Measurements from ENCODE around the gene ATP5PB.

ATP5PB gene

DNA sequence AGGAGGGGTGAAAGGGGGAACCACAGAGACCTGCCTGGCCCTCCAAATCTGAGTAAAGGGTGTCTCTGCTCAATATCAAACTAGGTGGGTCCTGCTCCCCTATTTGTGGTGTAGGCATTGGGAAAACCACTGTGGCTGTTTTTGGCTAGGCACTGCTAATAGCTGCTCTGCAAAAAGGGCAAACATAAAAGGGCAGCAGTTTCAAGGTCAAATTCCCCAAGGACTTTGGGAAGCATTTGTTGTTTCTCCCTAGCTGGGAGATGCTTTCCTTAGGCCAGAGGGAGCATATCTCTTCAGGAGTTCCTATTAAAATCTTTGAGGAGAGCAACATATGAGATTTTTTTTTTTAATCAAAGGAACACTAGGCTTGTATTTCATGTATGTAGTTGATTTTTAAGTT, 26.9 kb downstream of the ATP5PB start:
- no peak for DNase-seq

DNA sequence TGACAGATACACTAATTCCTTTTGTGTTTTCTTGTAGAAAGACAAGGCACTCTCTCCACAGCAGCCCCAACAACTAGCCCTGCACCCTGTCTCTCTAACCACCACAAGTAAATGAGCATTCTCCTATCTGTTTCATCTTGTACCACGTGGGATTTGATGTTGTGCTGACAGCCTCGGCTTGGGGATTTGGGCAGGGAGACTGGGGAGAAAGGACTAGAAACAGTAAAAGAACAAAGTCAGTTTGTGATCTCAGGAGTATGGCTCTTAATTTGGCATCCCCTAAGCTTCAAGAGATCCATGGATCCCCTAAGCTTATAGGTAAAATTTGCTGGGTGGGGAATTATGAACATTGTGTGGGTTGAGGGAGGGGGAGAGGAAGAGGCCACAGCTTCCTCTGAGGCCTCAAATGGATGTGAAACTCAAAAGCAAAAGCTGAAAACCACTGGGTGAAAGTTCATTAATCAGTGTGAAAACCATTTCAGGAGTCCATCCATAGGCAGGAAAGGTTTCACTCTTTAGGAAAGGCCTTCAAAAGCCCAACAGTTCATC, 27.6 kb downstream of the ATP5PB start:
- DNase-seq, result no peak

DNA sequence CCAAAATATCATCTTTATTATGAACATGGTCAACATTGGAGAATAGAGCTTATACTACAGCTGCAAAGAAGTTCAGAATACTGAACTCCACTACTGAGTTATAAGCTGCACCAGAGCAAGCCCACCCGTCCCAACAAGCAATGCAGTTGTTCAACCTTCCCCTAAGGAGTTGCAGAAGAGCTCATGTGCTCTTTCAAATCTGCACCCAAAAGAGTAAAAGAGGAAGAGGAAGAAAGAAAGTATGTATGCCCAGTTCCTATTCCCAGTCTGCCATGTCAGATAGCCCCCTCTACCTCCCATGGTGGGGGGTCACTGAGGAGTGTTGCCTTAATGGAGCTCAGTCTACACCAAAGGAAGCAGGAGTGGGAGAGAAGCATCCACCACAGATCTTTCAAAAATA, 31.4 kb downstream of the ATP5PB start:
- DNase-seq, result no peak

DNA sequence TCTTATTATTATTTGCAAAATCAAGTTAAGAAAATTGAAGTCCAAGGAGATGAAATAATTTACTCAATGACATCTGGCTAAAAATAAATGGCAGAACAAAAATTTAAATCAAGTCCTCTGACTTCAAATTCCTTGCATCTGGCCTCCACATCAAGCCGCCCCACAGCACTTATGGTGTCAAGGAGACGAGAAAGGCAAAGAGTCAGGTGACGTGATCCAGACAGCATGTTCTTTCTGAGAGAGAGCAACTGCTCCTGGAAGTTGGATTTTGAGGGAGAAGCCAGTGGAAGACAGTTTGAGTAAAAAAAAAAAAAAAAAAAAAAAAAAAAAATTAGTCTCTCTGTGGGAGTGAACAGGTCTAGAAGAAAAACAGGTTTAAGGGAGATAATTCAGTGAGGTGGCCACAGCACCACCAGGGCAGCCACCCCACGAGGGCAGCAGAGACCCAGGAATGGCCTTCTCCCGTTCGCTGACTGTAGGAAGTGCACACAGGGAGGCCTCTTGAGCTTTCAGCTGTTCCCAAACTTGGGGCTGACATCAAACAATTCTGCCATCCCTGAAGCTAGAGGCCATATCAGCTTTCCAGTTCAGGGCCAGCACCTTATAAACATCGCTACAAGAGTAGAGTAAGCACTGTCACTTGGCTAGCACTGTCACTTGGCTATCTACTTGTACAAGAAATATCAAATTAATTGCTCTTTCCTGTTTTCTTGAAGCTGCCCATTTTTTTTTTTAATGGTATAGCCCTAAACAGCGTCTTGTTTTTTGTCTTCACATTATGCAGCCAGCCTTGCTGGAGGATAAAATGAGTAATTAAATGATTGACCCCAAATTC, 32.3 kb downstream of the ATP5PB start:
- peak; percentile 10 for DNase-seq

DNA sequence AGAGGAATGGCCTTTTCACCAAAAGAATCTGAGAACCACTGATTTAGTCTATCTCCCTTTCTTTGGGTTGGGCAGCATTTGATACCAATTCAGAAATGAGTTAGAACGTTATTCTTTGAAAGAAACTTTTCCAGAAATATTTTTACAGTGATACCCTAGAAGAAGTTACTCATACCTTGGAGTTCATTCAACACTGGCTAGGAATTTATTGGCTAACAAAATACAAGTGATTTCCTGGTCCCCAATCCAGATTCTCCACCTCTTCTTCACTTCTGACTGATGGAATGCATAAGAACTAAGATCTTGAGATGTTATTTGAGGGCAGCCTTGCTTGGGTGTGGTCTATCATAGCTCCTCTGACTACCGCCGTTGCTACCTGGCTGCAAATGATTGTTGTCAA, 33.9 kb downstream of the ATP5PB start:
- DNase-seq, result no peak

DNA sequence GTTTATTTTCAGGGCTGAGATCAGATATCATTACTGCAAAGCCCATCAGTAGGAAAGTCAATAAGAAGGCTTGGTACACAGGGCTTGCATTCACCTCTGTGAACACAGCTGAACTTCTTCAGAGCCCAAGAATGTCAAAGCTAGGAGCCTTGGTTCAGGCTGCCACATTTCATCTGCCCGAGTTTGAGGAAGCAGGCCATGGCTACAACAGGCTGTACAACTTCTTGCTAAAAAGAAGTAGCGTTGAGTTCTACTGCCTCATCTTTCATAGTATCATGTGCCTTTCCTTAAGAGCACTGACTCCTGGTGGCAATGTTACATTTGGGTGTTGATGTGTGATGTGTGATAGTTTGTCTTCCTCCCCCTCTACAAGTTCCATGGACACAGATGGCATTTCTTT, 34.6 kb downstream of the ATP5PB start:
- DNase-seq, result no peak

DNA sequence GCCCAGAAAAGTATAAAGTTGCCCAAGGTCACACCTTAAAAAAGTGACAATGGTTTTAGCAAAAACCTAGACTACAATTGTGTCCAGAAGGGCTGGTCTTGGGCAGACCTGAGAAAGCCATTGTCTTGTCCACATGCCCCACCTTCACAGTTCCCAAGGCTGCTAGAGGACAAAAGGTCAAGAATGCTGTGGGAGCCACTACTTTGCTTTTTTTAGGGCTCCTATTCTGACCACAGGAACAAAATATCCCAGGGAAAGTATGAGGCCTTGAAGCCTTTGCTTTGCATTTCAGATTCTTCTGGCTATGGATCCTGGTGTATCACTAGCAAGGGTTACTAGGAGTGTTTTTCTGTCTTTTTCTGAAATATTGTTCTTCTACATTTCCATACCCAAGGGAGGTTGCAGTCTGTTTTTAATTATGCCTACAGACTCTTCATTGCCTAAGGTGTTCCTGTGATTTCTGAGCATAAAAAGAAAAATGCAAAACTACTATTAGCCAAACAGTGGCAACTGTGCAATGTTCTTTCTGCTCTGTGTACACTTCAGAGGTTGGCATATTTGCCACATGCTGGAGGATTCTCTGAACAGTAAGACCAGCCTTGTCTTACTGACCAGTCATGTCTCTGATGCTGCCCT, 35.2 kb downstream of the ATP5PB start:
- DNase-seq, result no peak

DNA sequence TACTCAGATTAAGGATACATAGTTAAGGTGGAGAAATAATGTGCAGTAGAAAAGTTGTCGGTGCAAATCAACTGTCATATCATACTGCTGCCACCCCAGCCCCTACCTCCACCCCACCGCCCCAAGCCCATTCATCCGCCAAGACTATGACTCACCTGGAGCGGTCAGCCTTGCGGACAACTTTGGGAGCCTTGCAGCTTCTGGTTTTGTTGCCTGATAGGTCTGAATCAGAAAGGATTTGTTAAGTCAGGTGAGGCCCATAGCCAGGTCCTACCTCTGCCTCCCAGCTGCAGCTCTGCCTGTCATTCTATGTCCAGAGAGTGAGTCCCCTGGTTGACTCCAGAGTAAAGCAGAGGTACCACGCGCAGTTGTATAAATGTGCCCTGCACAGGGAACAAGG, 37.2 kb downstream of the ATP5PB start:
- DNase-seq, result no peak

DNA sequence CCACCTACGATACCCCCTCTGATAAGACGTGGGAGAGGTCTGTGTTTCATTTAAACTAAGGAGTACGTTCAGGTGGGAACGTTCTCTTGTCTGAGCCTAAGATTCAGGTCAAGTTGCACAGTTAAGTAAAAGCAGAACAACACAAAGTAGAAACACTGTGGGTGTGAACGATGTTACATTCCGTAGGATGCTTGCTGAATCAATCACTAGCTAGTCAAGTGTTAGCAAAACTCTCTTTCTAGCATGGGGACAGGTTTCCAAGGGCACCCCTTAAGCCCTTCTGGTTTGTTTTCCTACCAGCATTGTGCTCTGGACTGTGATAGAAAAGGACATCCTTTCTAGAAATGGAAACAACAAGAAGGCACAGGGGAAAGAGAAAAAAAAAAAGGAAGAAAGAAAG, 37.9 kb downstream of the ATP5PB start:
- no peak for DNase-seq

DNA sequence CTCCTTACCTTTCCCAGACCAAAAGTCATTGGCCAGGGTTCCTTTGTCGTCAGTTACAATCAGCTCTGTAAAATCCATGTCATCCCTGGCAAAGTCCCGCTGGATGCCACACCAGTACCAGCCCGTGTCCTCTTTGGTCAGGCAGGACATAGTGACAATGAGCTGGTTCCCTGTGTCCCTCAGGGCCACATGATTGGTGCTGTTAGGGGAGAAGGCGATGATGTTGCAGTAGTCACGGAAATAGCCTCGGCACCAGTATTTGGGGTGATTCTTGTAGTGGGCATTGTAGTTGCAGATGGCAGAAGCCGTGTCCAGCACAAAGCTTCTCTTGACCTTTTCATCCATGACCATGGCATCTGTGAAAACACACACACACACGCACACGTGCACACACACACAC, 39.4 kb downstream of the ATP5PB start:
- DNase-seq, result no peak

DNA sequence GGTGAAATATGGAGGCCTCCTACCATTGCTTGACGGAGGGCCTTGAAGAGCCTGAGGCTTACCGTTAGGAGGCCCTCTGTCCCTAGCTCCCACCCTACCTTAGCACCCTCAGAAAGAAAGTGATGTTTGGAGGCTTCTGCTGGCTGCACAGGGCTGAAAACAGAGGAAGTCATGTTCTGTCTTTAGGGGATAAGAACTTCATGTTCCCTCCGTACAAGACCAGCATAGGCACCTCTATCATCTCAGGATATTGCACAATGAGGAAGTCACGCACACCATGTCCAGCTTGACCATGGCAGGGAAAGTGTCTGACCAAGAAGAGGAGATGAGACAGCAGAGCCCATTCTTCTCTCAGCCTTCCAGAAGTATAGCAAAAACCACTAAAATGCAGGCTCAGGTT, 40.3 kb downstream of the ATP5PB start:
- no peak for DNase-seq

DNA sequence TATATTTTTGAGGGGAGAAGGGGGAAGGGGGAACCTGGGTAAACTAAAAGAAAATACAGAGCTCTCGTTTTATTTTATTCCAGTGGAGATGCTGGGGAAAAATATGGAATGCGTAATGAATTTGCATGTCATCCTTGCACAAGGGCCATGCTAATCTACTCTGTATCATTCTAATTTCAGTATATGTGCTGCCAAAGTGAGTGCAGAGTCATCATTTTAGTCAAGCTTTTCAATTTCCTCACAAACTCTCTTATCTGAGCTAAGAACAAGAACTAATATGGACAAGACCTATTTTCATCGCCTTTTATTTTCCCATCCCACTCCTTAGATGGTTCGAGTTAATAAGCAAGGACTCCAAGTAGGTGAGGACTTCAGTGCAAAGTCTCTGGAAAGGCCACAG, 41.0 kb downstream of the ATP5PB start:
- no peak for DNase-seq

DNA sequence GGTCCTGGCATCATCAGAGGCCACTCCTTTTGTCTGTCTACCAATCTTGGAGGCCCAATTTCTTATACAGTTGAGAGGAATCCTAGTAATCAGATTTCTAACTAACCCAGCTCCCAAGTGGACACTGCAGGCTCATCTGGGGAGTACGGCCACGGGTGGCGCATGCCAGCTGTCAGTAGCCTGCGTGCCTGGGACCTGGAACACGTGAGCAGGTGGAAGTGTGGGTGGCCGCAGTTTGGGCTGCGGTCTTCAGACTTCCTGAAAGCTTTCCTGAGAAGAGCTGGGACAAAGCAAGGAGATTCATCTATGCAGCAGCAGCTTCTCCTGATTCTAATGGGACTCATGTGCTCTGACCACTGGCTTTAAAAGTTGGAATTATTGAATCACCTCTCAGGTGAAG, 41.8 kb downstream of the ATP5PB start:
- DNase-seq, result no peak

DNA sequence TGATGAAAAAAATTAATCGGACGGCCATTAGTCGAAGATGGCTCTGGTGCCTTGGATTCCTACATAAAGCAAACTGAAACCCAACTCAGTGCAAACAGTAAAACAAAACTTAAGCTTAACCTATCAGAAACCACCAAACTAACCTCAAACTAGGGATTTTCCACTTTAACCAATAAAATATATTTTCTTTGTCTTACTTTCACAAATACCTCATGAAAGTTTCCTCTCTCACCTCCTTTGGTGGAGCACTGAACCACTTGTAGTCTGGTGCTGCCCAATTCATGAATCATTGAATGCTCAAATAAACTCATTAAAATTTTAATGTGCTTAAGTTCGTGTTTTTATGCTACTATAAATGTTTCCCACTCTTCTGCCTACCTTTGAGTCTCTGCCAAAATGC, 47.1 kb downstream of the ATP5PB start:
- DNase-seq, result no peak

DNA sequence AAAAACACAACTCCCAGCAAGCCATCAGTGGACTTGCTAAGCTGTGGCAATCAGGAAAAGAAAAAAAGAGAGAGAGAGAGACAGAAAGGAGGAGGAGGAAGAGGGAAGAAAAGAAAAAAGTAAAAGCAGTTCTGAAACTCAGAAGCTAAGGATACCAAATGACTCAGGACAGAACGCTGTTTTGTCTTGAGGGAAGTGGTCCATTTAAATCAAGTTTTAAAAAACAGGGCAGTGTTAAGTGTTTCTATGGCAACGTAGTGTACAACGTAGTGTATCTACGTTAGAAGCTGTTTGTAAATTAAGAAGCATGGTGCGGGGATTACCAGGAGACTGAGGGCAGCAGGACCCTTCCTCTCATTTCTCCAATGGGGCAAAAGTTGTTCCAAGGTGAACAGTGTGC, 48.3 kb downstream of the ATP5PB start:
- no peak for DNase-seq

DNA sequence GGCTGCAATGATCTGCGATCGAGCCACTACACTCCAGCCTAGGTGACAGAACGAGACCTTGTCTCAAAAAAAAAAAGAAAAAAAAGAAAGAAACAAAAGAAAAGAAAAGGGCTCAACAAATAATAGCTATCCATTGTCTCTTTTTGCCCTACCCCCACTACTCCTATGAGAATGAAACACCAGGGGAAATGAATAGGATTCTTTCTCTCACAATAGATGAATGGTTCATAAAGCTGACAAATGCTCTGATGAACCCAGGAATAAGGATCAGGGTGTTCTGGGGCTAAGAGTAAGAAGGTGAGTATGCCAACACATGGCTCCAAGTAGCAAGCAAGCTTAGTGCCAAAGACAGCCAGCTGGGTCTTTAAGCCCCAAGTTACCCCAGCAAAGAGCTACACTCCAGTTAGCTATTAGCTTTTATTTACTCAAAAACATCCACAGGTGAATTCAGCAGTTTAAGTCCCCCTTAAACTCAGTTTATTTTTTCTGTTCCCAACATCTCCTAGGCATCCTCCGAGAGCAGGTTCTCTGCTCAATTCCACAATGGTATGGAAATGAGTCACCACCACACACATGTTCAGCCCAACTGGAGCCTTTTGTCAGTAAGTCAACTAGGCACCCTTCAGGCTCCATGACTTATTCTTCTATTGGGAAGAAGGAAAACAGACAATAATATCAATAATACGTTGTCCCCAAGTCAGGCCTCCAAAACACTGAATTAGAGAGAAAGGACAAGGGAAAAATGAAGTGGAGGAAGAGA, 49.9 kb downstream of the ATP5PB start:
- DNase-seq, result no peak

DNA sequence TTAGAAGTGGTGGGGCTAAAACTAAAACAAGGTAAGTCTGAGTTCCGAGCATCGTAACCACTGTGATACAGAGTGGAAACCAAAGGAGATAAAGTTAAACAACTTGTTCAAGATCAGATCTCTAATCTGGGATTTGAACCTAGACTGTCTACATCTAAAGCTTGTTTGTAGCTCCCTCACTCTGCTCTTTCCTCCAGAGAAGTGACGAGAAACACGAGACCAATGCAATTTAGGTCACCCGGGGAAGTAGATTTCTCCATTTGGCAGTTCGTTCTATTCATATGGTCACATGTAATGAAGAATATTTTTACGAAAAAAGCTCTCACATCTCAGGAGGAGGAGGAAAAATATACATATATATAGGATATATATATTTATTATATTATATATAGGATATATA, 52.4 kb downstream of the ATP5PB start:
- DNase-seq, result no peak

DNA sequence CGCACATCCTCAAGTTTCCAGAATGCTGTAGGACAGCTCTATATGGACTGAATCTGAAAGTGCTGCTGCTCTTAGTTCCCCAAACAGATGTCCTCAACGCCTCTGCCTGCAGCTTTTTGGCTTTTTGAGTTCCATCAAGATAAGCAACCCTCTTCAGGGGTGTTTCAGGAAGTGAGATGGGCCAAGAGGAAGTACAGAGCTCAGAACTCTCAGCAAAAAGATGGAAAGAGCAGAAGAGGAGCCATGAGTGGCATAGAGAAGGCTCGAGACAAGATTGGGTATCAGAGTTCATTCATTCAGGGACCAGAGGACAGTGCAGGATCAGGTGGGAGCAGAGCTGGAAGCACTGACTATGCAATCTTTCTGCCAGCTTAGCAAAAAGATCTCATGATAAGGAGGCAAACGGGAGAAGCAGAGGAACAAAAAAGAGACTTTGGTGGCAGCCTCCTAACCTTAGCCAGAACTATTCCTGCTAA, 54.4 kb downstream of the ATP5PB start, which contains the start of the genes ADORA3 and TMIGD3:
ADORA3 (minus strand) TSS at position 49 of the 476 bp plus-strand sequence. CDS start 279 bp downstream, outside the sequence.
TMIGD3 (minus strand) TSS at position 49 of the 476 bp plus-strand sequence. CDS start 279 bp downstream, outside the sequence.
- DNase-seq, result no peak

DNA sequence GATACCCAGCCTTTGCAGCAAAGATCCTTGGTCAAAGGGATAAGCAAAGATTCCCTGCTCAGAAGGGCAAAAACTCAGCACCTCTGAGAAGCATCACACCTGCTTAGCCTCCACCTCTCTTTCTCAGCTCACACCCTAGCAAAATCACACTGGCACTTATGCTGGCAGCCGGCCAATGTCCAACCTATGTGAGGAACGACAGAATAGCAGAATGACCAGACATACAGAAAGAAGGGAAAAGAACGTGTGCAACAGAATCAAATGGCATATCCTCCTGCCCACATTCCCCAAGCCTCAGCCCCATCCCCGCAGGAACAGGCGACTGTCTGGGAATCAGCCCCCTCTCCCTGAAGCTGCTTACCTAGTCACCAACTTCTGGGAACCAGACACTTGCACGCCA, 54.8 kb downstream of the ATP5PB start:
- no peak for DNase-seq

DNA sequence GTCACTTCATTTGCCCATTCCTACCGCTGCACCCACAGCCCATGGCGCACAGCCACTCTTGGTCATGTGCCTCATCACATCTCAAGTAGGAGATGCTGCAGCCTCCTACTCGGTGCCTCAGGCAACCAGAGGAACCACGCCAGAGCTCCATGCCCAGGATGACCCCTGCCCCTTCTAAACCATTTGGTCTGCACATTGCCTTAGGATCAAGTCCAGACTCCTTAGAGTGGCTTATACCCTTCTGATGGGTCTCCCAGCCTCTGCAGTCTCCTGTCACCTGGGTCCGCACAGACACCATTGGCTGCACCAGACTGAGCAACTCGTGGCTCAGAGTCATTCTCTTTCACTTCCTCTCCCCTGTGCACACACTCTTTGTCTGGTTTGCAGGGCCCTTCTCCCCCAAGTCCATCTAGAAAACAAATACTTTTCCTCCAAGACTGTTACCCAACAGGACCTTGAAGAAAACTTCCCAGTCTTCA, 56.4 kb downstream of the ATP5PB start:
- DNase-seq, result no peak

DNA sequence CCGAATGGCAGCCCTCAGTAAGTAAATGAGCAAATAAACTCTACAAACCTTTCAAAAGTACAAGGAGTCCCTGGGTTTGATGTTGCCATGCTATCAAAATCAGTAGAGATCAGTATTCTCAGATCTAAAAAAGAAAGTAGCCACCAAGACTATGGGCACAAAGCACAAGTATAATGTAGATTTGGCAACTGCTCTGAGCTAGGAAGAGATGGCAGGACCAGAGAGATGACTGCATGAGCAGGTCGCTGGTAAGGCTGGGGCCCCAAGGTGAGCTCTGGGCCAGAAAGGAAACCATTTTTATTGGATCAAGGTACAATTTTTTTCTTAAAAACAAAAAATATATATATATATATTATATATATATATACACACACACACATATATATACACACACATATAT, 57.3 kb downstream of the ATP5PB start:
- no peak for DNase-seq

DNA sequence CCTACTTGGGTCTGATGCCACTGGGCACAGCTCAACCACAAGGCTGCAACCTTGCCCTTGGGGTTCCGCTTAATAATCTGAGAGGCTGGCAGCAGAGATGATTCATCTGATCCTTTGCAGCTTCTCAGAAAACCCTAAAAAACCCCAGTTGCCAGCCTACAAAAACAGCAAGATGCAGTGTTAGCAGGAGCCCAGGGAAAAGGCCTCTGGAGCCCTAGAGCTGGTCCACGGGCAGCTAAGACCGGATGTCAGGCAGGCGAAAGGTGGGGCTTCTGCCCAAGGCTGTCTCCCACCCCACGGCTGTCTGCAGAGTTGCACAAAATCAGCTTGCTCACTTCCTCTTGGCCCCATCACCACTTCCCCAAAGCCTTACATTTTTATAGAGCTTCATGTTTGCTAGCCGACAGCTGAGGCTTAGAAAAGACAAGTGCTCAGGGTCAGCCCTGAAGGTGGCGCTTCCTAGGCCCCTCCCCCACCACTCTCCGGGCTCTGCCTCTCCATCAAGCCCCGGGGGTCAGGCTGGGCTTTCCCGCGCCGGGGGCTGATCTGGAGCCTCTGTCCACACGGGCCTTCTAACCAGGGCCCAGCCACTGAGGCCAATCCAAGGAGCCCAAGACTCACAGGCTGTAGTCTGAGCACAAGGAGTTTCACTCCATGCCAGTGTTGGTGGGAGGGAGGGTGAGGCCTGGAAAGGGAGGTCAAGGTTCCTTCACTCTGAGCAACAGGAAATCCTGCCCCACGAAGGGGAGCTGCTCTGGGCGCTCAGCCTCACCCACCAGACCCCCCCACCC, 58.3 kb downstream of the ATP5PB start:
- DNase-seq, result no peak
